IMR-90 (cell line): ENCODE measurements around the gene SLPI. TPM values are rescaled to one million over a fixed set of nuclear protein-coding genes. Genes with fewer than 3 reads are reported as not detected.

Experiments
- ATAC-seq: fragments of 200-7000 bp; cut with Tn5 transposase; 2 replicates; pipeline ENCODE4 v1.9.1; 2020; ENCODE audit warnings: low read depth, mild to moderate bottlenecking, moderate library complexity
- BruUV-seq: library from RNA; stranded (reverse); fragments of 400-500 nt; replicated peaks from 2 replicates; lab custom pipeline; 2021; lab: Mats Ljungman, UMichigan
- CTCF ChIA-PET: fragments of 300-600 bp; formaldehyde crosslinking; extraction: SDS; loops from one replicate; lab custom pipeline; 2021; ENCODE audit warnings: antibody characterized with exemption; lab: Yijun Ruan, JAX
- POLR2A ChIA-PET: fragments of 300-600 bp; sonication (Branson Sonifier 250); formaldehyde crosslinking; loops from one replicate; lab custom pipeline; 2022; ENCODE audit warnings: antibody characterized with exemption; ENCODE audit not compliant: unreplicated experiment; lab: Charles Lee
- DNase-seq: peaks from one replicate; pipeline ENCODE4 v3.0.0; 2013
- H2AFZ ChIP-seq: replicated peaks from 2 replicates; pipeline ENCODE3; 2013; ENCODE audit warnings: low read length, mild to moderate bottlenecking; ENCODE audit not compliant: poor library complexity
- H2AK5ac ChIP-seq: 2 replicates; pipeline ENCODE4 v1.6.1; 2013; ENCODE audit warnings: low read depth, low read length, inconsistent platforms
- H2AK9ac ChIP-seq: replicated peaks from 2 replicates; pipeline ENCODE3; 2013; ENCODE audit warnings: mild to moderate bottlenecking, low read depth, low read length, moderate library complexity; ENCODE audit not compliant: poor library complexity
- H2BK120ac ChIP-seq: 2 replicates; pipeline ENCODE4 v1.6.1; 2013; ENCODE audit warnings: low read depth, low read length, inconsistent platforms
- H2BK15ac ChIP-seq: 3 replicates; pipeline ENCODE4 v1.6.1; 2013; ENCODE audit warnings: low read depth, low read length, inconsistent platforms
- H2BK20ac ChIP-seq: 2 replicates; pipeline ENCODE4 v1.6.1; 2013; ENCODE audit warnings: low read depth, mild to moderate bottlenecking, inconsistent platforms, low read length, moderate library complexity
- H2BK5ac ChIP-seq: 2 replicates; pipeline ENCODE4 v1.6.1; 2013; ENCODE audit warnings: mild to moderate bottlenecking, low read depth, low read length, inconsistent platforms; ENCODE audit not compliant: poor library complexity, severe bottlenecking
- H3K14ac ChIP-seq: replicated peaks from 2 replicates; pipeline ENCODE4 v1.6.1; 2013; ENCODE audit warnings: low read depth, low read length, inconsistent platforms
- H3K18ac ChIP-seq: 2 replicates; pipeline ENCODE4 v1.6.1; 2013; ENCODE audit warnings: low read depth, low read length, control low read depth
- H3K23ac ChIP-seq: 2 replicates; pipeline ENCODE4 v1.6.1; 2013; ENCODE audit warnings: low read depth, low read length, inconsistent platforms
- H3K27ac ChIP-seq: 2 replicates; pipeline ENCODE4 v1.5.1; 2013; ENCODE audit warnings: mild to moderate bottlenecking, control low read depth, low read length; ENCODE audit not compliant: insufficient read depth
- H3K27me3 ChIP-seq: 2 replicates; pipeline ENCODE4 v1.6.1; 2013; ENCODE audit warnings: low read length; ENCODE audit not compliant: control insufficient read depth, insufficient read depth
- H3K36me3 ChIP-seq: 2 replicates; pipeline ENCODE4 v1.6.1; 2013; ENCODE audit warnings: low read length, mixed read lengths; ENCODE audit not compliant: control insufficient read depth, insufficient read depth
- H3K4ac ChIP-seq: 2 replicates; pipeline ENCODE4 v1.6.1; 2013; ENCODE audit warnings: low read depth, low read length, inconsistent platforms
- H3K4me1 ChIP-seq: 2 replicates; pipeline ENCODE4 v1.6.1; 2013; ENCODE audit warnings: low read length, mixed read lengths; ENCODE audit not compliant: control insufficient read depth, insufficient read depth
- H3K4me2 ChIP-seq: 2 replicates; pipeline ENCODE4 v1.6.1; 2013; ENCODE audit warnings: low read depth, mild to moderate bottlenecking, control low read depth, low read length, moderate library complexity
- H3K4me3 ChIP-seq: 2 replicates; pipeline ENCODE4 v1.5.1; 2013; ENCODE audit warnings: low read depth, mild to moderate bottlenecking, control low read depth, low read length, moderate library complexity; ENCODE audit not compliant: insufficient read depth
- H3K56ac ChIP-seq: 2 replicates; pipeline ENCODE4 v1.6.1; 2013; ENCODE audit warnings: low read length, inconsistent platforms; ENCODE audit not compliant: insufficient read depth; ENCODE audit errors: extremely low read depth
- H3K79me1 ChIP-seq, 2 experiments: 2 replicates each; pipeline ENCODE4 v1.6.1; 2013; ENCODE audit warnings: low read length in 2 of 2, inconsistent platforms in 1 of 2, low read depth in 1 of 2
- H3K9ac ChIP-seq: 2 replicates; pipeline ENCODE4 v1.6.1; 2013; ENCODE audit warnings: low read depth, low read length, control low read depth
- H3K9me1 ChIP-seq: 2 replicates; pipeline ENCODE4 v1.6.1; 2013; ENCODE audit warnings: low read length, inconsistent platforms; ENCODE audit not compliant: insufficient read depth
- H3K9me3 ChIP-seq: 2 replicates; pipeline ENCODE4 v1.6.1; 2013; ENCODE audit warnings: low read length; ENCODE audit not compliant: control insufficient read depth, insufficient read depth
- H4K20me1 ChIP-seq: 2 replicates; pipeline ENCODE4 v1.6.1; 2013; ENCODE audit warnings: low read length, inconsistent platforms; ENCODE audit not compliant: insufficient read depth
- H4K5ac ChIP-seq: 2 replicates; pipeline ENCODE4 v1.6.1; 2013; ENCODE audit warnings: mild to moderate bottlenecking, low read depth, low read length, control low read depth
- H4K8ac ChIP-seq, 2 experiments: 2 replicates each; pipeline ENCODE4 v1.6.1; 2013; ENCODE audit warnings: low read depth in 2 of 2, low read length in 2 of 2, control low read depth in 1 of 2, inconsistent platforms in 1 of 2
- H4K91ac ChIP-seq: 2 replicates; pipeline ENCODE4 v1.6.1; 2013; ENCODE audit warnings: low read depth, low read length, inconsistent platforms; ENCODE audit not compliant: insufficient read depth
- BHLHE40 ChIP-seq: fragments of 150-350 bp; IDR thresholded peaks from 2 replicates; pipeline ENCODE4 v1.6.1; 2016; ENCODE audit warnings: mild to moderate bottlenecking, low read depth, low read length
- CHD1 ChIP-seq: IDR thresholded peaks from 2 replicates; pipeline ENCODE4 v1.6.1; 2012; ENCODE audit warnings: low read depth, low read length, improper control_type of control experiment
- RCOR1 ChIP-seq: IDR thresholded peaks from 2 replicates; pipeline ENCODE4 v1.6.1; 2012; ENCODE audit warnings: mild to moderate bottlenecking, low read length, improper control_type of control experiment; ENCODE audit not compliant: insufficient replicate concordance
- WGBS, 2 experiments: methylation state at CpG; one replicate each; pipeline versions ENCODE4 v1.1.5 to v1.1.7; 2013; ENCODE audit warnings: missing lambda C conversion rate in 2 of 2; ENCODE audit not compliant: insufficient read length in 1 of 2; ENCODE audit errors: extremely low coverage in 2 of 2; 5-methylcytosine and 5-hydroxymethylcytosine counted together
- dilution Hi-C: fragments of 300-500 bp; cut with HindIII; formaldehyde crosslinking; loops from one replicate; pipeline ENCODE4 v1.14.3; 2018; ENCODE audit warnings: low sequenced_read_pairs; ENCODE audit not compliant: unreplicated experiment
- in situ Hi-C: fragments of 300-500 bp; cut with MboI; formaldehyde crosslinking; loops from 3 replicates; pipeline ENCODE4 v1.14.3; 2019; ENCODE audit warnings: low sequenced_read_pairs, inconsistent platforms, mixed read lengths
- intact Hi-C: fragments of 100-400 bp; cut with micrococcal nuclease; formaldehyde crosslinking; loops from 2 replicates; pipeline ENCODE4 v1.10.0; 2022
- polyA plus RNA-seq, 3 experiments: library from polyadenylated mRNA; depleted of rRNA; stranded (reverse); fragments of >200 nt; gene quantifications; 2 replicates each; pipeline ENCODE4 v1.2.3, GENCODE V29; 2012; ENCODE audit warnings: low replicate concordance in 1 of 3
- total RNA-seq: library from RNA; depleted of rRNA; stranded (reverse); fragments of >200 nt; gene quantifications from 2 replicates; pipeline ENCODE4 v1.2.3, GENCODE V29; 2012

The SLPI gene
- total and polyA plus RNA-seq, 2 of the 4 experiments (the other 2 are of a cell fraction): not detected

DNA sequence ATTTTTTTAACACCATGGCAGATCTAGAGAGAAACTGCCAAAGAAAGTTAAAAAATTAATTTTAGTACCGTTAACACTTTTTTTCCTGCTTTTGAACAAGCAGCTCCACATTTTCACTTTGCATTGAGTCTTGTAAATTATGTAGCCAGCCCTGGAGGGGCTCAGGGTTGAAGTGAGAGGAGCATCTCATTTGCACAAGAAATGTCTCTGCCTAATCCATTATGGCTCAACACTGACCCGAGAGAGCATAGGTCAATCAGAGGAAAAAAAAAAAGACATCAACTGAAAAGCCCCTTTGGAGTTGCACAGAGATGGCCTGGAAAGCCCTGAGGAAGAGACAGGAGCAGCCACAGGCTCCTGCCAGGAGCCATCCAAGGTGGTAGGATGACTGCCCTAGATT, 4.3 kb upstream of the SLPI start:
- no peak overlapping the region for H2AK9ac ChIP-seq
- H3K4me1 ChIP-seq: no peaks in the 10 kb centered on the region
- no peaks in the 10 kb centered on the region for H4K20me1 ChIP-seq
- ChIA-PET POLR2A (no interaction called here), CTCF (interaction anchor here (0.6 kb wide), 1 partner anchor 95 kb away, joined by 3 read pairs; no protein-coding TSS in a partner anchor)
- H2AK5ac ChIP-seq: no peak overlapping the region
- H2BK20ac ChIP-seq: no peak overlapping the region
- WGBS, 2 experiments: no CpG with 5 or more reads among the region's 2 CpGs
- TF ChIP-seq BHLHE40 (no peak), RCOR1 (no peak), CHD1 (no peak)
- no peaks in the 10 kb centered on the region for H3K9me3 ChIP-seq
- H3K14ac ChIP-seq: no peak overlapping the region
- no peaks in the 10 kb centered on the region for H3K79me1 ChIP-seq
- no peak overlapping the region for H3K18ac ChIP-seq
- H2BK15ac ChIP-seq: no peak overlapping the region
- no peak overlapping the region for H2AFZ ChIP-seq
- no peak overlapping the region for H3K4ac ChIP-seq
- peaks cover 7% of the 10 kb centered on the region for H3K27me3 ChIP-seq
- H3K56ac ChIP-seq: no peak overlapping the region
- no TSS peak for BruUV-seq
- no peaks in the 10 kb centered on the region for H3K9me1 ChIP-seq
- ATAC-seq: no peak
- no peak overlapping the region for H4K5ac ChIP-seq
- no peak overlapping the region for H3K4me3 ChIP-seq
- no peak overlapping the region for H4K91ac ChIP-seq
- H3K27ac ChIP-seq: no peak overlapping the region
- H3K9ac ChIP-seq: no peak overlapping the region
- intact Hi-C loops (no loop called here), dilution Hi-C loops (no loop called here), in situ Hi-C loops (no loop called here)
- H2BK120ac ChIP-seq: no peak overlapping the region
- H3K4me2 ChIP-seq: no peak overlapping the region
- H3K36me3 ChIP-seq: no peaks in the 10 kb centered on the region
- no peak overlapping the region for H2BK5ac ChIP-seq
- DNase-seq: no peak
- no peak overlapping the region for H4K8ac ChIP-seq
- H3K23ac ChIP-seq: no peak overlapping the region
